HepG2 (cell line): ENCODE data around the gene MYADML2. TPM values are rescaled to one million over a fixed set of nuclear protein-coding genes. Genes with fewer than 3 reads are reported as not detected.

ENCODE experiments used
- ATAC-seq: fragments of 200-7000 bp; cut with Tn5 transposase; 3 replicates; pipeline ENCODE4 v1.9.1; 2020; ENCODE audit warnings: mild to moderate bottlenecking, moderate library complexity
- BruUV-seq: library from RNA; stranded (reverse); fragments of 400-500 nt; replicated peaks from 2 replicates; lab custom pipeline; 2021; lab: Mats Ljungman, UMichigan
- CTCF ChIA-PET: fragments of 300-600 bp; formaldehyde crosslinking; extraction: SDS; loops from one replicate; lab custom pipeline; 2021; ENCODE audit warnings: low total read pairs, inconsistent platforms, low intra/inter-chr PET ratio; lab: Yijun Ruan, JAX
- POLR2A ChIA-PET: fragments of 350-600 bp; sonication (Branson Sonifier 250); formaldehyde crosslinking; loops from one replicate; lab custom pipeline; 2020; ENCODE audit warnings: antibody characterized with exemption, inconsistent platforms; lab: Yijun Ruan, JAX
- DNase-seq: peaks from one replicate; pipeline ENCODE4 v3.0.0-alpha.2; 2015; ENCODE audit warnings: low spot score
- FAIRE-seq: peaks from 3 replicates; lab custom pipeline; 2011; peaks lifted over from hg19 to GRCh38; lab: Jason Lieb, UNC
- H2AFZ ChIP-seq: one replicate; pipeline ENCODE4 v1.6.1; 2011; ENCODE audit warnings: low read length, inconsistent platforms
- H3K27ac ChIP-seq: fragments of 300-600 bp; 3 replicates; pipeline ENCODE4 v1.8.0; 2011; ENCODE audit warnings: mixed run types, mild to moderate bottlenecking, mixed read lengths, low read length, inconsistent platforms; ENCODE audit not compliant: insufficient read depth; ENCODE audit errors: extremely low read length
- H3K27me3 ChIP-seq, 2 experiments: fragments of 200-600 bp in 1 of 2; 2 replicates in 1 of 2; 3 replicates in 1 of 2; pipeline versions ENCODE4 v1.6.0 to v1.8.0; 2011; ENCODE audit warnings: low read length in 2 of 2, mild to moderate bottlenecking in 2 of 2, moderate library complexity in 2 of 2, inconsistent platforms in 1 of 2; ENCODE audit not compliant: insufficient read depth in 2 of 2, control insufficient read depth in 1 of 2
- H3K36me3 ChIP-seq, 2 experiments: fragments of 200-600 bp in 1 of 2; replicated peaks in 1 of 2; 2 replicates in 1 of 2; 3 replicates in 1 of 2; pipeline versions ENCODE4 v1.5.1 to v1.8.0; 2011; ENCODE audit warnings: low read length in 2 of 2, inconsistent platforms in 1 of 2; ENCODE audit not compliant: insufficient read depth in 2 of 2, control insufficient read depth in 1 of 2
- H3K4me1 ChIP-seq: 2 replicates; pipeline ENCODE4 v1.5.1; 2012; ENCODE audit warnings: low read length, inconsistent platforms; ENCODE audit not compliant: insufficient read depth
- H3K4me2 ChIP-seq: 2 replicates; pipeline ENCODE4 v1.6.0; 2011; ENCODE audit warnings: low read depth, low read length, inconsistent platforms
- H3K4me3 ChIP-seq, 3 experiments: fragments of 200-600 bp in 1 of 3; sonication (generic), shearing (Covaris generic) in 1 of 3; replicated peaks in 1 of 3; 2 replicates each; pipeline ENCODE4 v1.5.1; 2011 to 2016; ENCODE audit warnings: low read length in 3 of 3, inconsistent platforms in 2 of 3, low read depth in 2 of 3, mild to moderate bottlenecking in 2 of 3, control low read depth in 1 of 3, mixed read lengths in 1 of 3; ENCODE audit not compliant: insufficient read depth in 1 of 3
- H3K79me2 ChIP-seq: one replicate; pipeline ENCODE4 v1.6.1; 2011; ENCODE audit warnings: low read length, inconsistent platforms; ENCODE audit not compliant: insufficient read depth
- H3K9ac ChIP-seq: 2 replicates; pipeline ENCODE4 v1.6.0; 2011; ENCODE audit warnings: mild to moderate bottlenecking, low read depth, low read length, inconsistent platforms; ENCODE audit not compliant: insufficient read depth
- H3K9me3 ChIP-seq: 2 replicates; pipeline ENCODE4 v1.5.1; 2012; ENCODE audit warnings: mild to moderate bottlenecking, low read length
- H4K20me1 ChIP-seq: 2 replicates; pipeline ENCODE4 v1.6.0; 2011; ENCODE audit warnings: inconsistent platforms, mild to moderate bottlenecking, low read length, moderate library complexity; ENCODE audit not compliant: insufficient read depth
- AGO2 ChIP-seq: fragments of 200-400 bp; formaldehyde crosslinking; optimal IDR thresholded peaks from 2 replicates; pipeline ENCODE3; 2017; ENCODE audit warnings: mild to moderate bottlenecking, low read depth, low read length, moderate library complexity
- AKAP8 ChIP-seq: sonication (generic); formaldehyde crosslinking; IDR thresholded peaks from 2 replicates; pipeline ENCODE4 v1.5.1; 2020; ENCODE audit warnings: mild to moderate bottlenecking, missing genetic modification reagents
- BRD4 ChIP-seq: sonication (generic); formaldehyde crosslinking; IDR thresholded peaks from 2 replicates; pipeline ENCODE4 v1.4.0; 2020; ENCODE audit warnings: missing genetic modification reagents
- EHMT2 ChIP-seq: fragments of 200-600 bp; sonication (generic); IDR thresholded peaks from 2 replicates; pipeline ENCODE4 v1.7.0; 2017; ENCODE audit warnings: antibody characterized with exemption, low read depth, low read length, borderline replicate concordance
- GPN1 ChIP-seq: sonication (generic); formaldehyde crosslinking; IDR thresholded peaks from 2 replicates; pipeline ENCODE4 v1.5.1; 2020; ENCODE audit warnings: missing genetic modification reagents, borderline replicate concordance
- HNRNPL ChIP-seq: fragments of 200-400 bp; formaldehyde crosslinking; IDR thresholded peaks from 2 replicates; pipeline ENCODE4 v1.6.1; 2017; ENCODE audit warnings: mild to moderate bottlenecking, low read depth, low read length
- HOXD1 ChIP-seq: sonication (generic); formaldehyde crosslinking; IDR thresholded peaks from 2 replicates; pipeline ENCODE4 v1.5.0; 2020; ENCODE audit warnings: missing genetic modification reagents
- MATR3 ChIP-seq: sonication (generic); formaldehyde crosslinking; IDR thresholded peaks from 2 replicates; pipeline ENCODE4 v1.4.0; 2020; ENCODE audit warnings: missing genetic modification reagents
- RBFOX2 ChIP-seq: fragments of 200-400 bp; formaldehyde crosslinking; IDR thresholded peaks from 2 replicates; pipeline ENCODE4 v1.6.1; 2017; ENCODE audit warnings: low read depth, mild to moderate bottlenecking, low read length
- RBM22 ChIP-seq: fragments of 200-400 bp; formaldehyde crosslinking; optimal IDR thresholded peaks from 2 replicates; pipeline ENCODE3; 2017; ENCODE audit warnings: mild to moderate bottlenecking, low read length, moderate library complexity
- RBM39 ChIP-seq: fragments of 200-400 bp; formaldehyde crosslinking; IDR thresholded peaks from one replicate; pipeline ENCODE4 v1.6.1; 2018; ENCODE audit warnings: antibody characterized with exemption, mild to moderate bottlenecking, low read depth, low read length; ENCODE audit not compliant: poor library complexity, severe bottlenecking
- ZBTB21 ChIP-seq: sonication (generic); formaldehyde crosslinking; IDR thresholded peaks from 2 replicates; pipeline ENCODE4 v1.4.0; 2020; ENCODE audit warnings: missing genetic modification reagents
- ZNF20 ChIP-seq: sonication (generic); formaldehyde crosslinking; IDR thresholded peaks from 2 replicates; pipeline ENCODE4 v1.4.0; 2020; ENCODE audit warnings: mild to moderate bottlenecking, moderate library complexity, missing genetic modification reagents
- ZNF24 ChIP-seq: fragments of 450-650 bp; IDR thresholded peaks from 2 replicates; pipeline ENCODE4 v1.6.1; 2017; ENCODE audit warnings: antibody characterized with exemption, mild to moderate bottlenecking
- ZNF350 ChIP-seq: sonication (generic); formaldehyde crosslinking; IDR thresholded peaks from 2 replicates; pipeline ENCODE4 v1.4.0; 2020; ENCODE audit warnings: mild to moderate bottlenecking, low read depth, missing genetic modification reagents, borderline replicate concordance
- ZNF383 ChIP-seq: sonication (generic); formaldehyde crosslinking; IDR thresholded peaks from 2 replicates; pipeline ENCODE4 v1.4.0; 2020; ENCODE audit warnings: missing genetic modification reagents, mild to moderate bottlenecking, borderline replicate concordance
- ZNF772 ChIP-seq: sonication (generic); formaldehyde crosslinking; IDR thresholded peaks from 2 replicates; pipeline ENCODE4 v1.5.0; 2020; ENCODE audit warnings: mild to moderate bottlenecking, missing genetic modification reagents
- ZNF879 ChIP-seq: sonication (generic); formaldehyde crosslinking; IDR thresholded peaks from 2 replicates; pipeline ENCODE4 v1.8.1; 2023; ENCODE audit warnings: missing genetic modification reagents
- ZSCAN20 ChIP-seq: sonication (generic); formaldehyde crosslinking; IDR thresholded peaks from 2 replicates; pipeline ENCODE4 v1.4.0; 2020; ENCODE audit warnings: missing genetic modification reagents, mild to moderate bottlenecking, borderline replicate concordance
- WGBS: methylation state at CpG from one replicate; pipeline ENCODE4 v1.1.6; 2017; ENCODE audit warnings: low lambda C conversion rate; 5-methylcytosine and 5-hydroxymethylcytosine counted together
- in situ Hi-C: cut with HindIII; loops from 2 replicates; pipeline ENCODE4 v1.10.0; 2017; ENCODE audit warnings: low pct_unique_long_range_greater_than_20kb; ENCODE audit not compliant: extremely low pct_ligation_motif_present
- intact Hi-C: fragments of 100-400 bp; cut with micrococcal nuclease; formaldehyde crosslinking; loops from one replicate; pipeline ENCODE4 v1.10.0; 2022; ENCODE audit not compliant: unreplicated experiment
- polyA plus RNA-seq, 8 experiments: library from polyadenylated mRNA; depleted of rRNA in 3 of 8; stranded (reverse) in 7 of 8; unstranded in 1 of 8; fragments of >200 nt; fragmentation: Illumina TruSeq in 4 of 8; extraction: Trizol in 4 of 8; gene quantifications; 2 replicates each; pipeline versions ENCODE4 v1.2.1 to v1.2.3, GENCODE V29; 2011 to 2016; ENCODE audit warnings: low read depth in 4 of 8, missing spikeins in 1 of 8, mixed read lengths in 1 of 8; ENCODE audit not compliant: insufficient read depth in 1 of 8
- total RNA-seq, 5 experiments: library from RNA; depleted of rRNA; stranded (reverse); fragments of >200 nt; fragmentation: Illumina TruSeq; extraction: Trizol; gene quantifications; 2 replicates each; pipeline ENCODE4 v1.2.3, GENCODE V29; 2016; ENCODE audit warnings: low read depth in 1 of 5

Gene MYADML2
- total and polyA plus RNA-seq, 2 of the 13 experiments (the other 11 are each of a cell fraction or from before 2014, with no cell fraction given): not detected

GRCh38 chr17:81922566-81923301, 24.3 kb downstream of the MYADML2 start:
- in situ Hi-C loops (no loop called here), intact Hi-C loops (no loop called here)
- Histone ChIP-seq H4K20me1 (peaks cover 28% of the 10 kb centered on the region), H2AFZ (no peak overlapping the region), H3K27me3 (no peaks in the 10 kb centered on the region), H3K27ac (no peak overlapping the region), H3K79me2 (peaks cover 70% of the 10 kb centered on the region), H3K4me3 (no peak overlapping the region), H3K9ac (no peak overlapping the region), H3K4me1 (peaks cover 42% of the 10 kb centered on the region), H3K4me2 (no peak overlapping the region), H3K9me3 (no peaks in the 10 kb centered on the region), H3K36me3 (peaks cover 21 to 29% of the 10 kb centered on the region in 2 experiments)
- ATAC-seq: no peak
- no peak for TF ChIP-seq ZBTB21 (CRISPR knock-in tag)
- no peak for TF ChIP-seq GPN1 (CRISPR knock-in tag)
- peak; percentile 55; the same call in 1 of the 2 replicates for TF ChIP-seq RBFOX2
- peak; percentile 33; the same call in 1 of the 2 replicates for TF ChIP-seq HNRNPL
- TF ChIP-seq HOXD1 (CRISPR knock-in tag): no peak
- peak; percentile 64 for TF ChIP-seq AGO2
- CTCF ChIA-PET: no interaction called here
- no peak for DNase-seq
- POLR2A ChIA-PET: interaction anchor here (1.1 to 1.8 kb wide), 3 partner anchors 9 to 100 kb away, joined by 3 read pairs; partner anchors contain the start of gene LRRC45
- no peak for FAIRE-seq
- no TSS peak for BruUV-seq
- 97% methylated on average over 55 of the region's 58 CpGs for WGBS

- ChIA-PET POLR2A (interaction anchor here (1.1 kb wide), 1 partner anchor 101 kb away, joined by 3 read pairs; the partner anchor contains the start of gene LRRC45), CTCF (no interaction called here)
- H3K4me2 ChIP-seq: no peak overlapping the region
- no peak for TF ChIP-seq ZNF20 (CRISPR knock-in tag)
- no peak for TF ChIP-seq ZNF24
- no peak for TF ChIP-seq ZNF383 (CRISPR knock-in tag)
- peak; percentile 43 for TF ChIP-seq RBM22
- no peak for TF ChIP-seq ZNF772
- no peak for TF ChIP-seq MATR3
- no peak for TF ChIP-seq ZNF350 (CRISPR knock-in tag)
- TF ChIP-seq RBM39: no peak
- TF ChIP-seq HNRNPL: 0 out of 2 replicates have a peak, but pooled peaks have one; percentile 1
- no peak for TF ChIP-seq EHMT2
- no peak for TF ChIP-seq ZSCAN20 (CRISPR knock-in tag)
- TF ChIP-seq BRD4 (CRISPR knock-in tag): 0 out of 2 replicates have a peak, but pooled peaks have one; percentile 26
- TF ChIP-seq ZNF879 (CRISPR knock-in tag): no peak
- TF ChIP-seq AKAP8 (CRISPR knock-in tag): no peak
- peaks cover 74% of the 10 kb centered on the region for H3K79me2 ChIP-seq
- H4K20me1 ChIP-seq: peaks cover 28% of the 10 kb centered on the region
- intact Hi-C loops (no loop called here), in situ Hi-C loops (no loop called here)
- no peaks in the 10 kb centered on the region for H3K9me3 ChIP-seq
- peaks cover 44% of the 10 kb centered on the region for H3K4me1 ChIP-seq
- H2AFZ ChIP-seq: no peak overlapping the region
- no peak overlapping the region for H3K4me3 ChIP-seq
- FAIRE-seq (no peak), ATAC-seq (no peak), DNase-seq (no peak)
- no peaks in the 10 kb centered on the region for H3K27me3 ChIP-seq
- peaks cover 21 to 29% of the 10 kb centered on the region in 2 experiments for H3K36me3 ChIP-seq
- H3K27ac ChIP-seq: no peak overlapping the region
- WGBS: 97% methylated on average over 22 of the region's 23 CpGs
- no peak overlapping the region for H3K9ac ChIP-seq
- BruUV-seq: no TSS peak
These were observed 25.0 kb downstream of the MYADML2 start for GRCh38 chr17:81921996-81922565.
